ENCODE measurements around the gene FAM151B. TPM values are rescaled to one million over a fixed set of nuclear protein-coding genes. Genes with fewer than 3 reads are reported as not detected.

The FAM151B gene
- total and polyA plus RNA-seq, 4 donors: 1.1 to 6.5 (median 1.9) TPM

GRCh38 chr5:80565330-80565729 lies 77.4 kb downstream of the FAM151B start:
- Histone ChIP-seq H3K4me3 (no peak overlapping the region), H3K27me3 (ENCODE audit: control insufficient read depth in 3 of 3, insufficient read depth in 3 of 3, low read length in 2 of 3) (peaks cover 3 to 55% (median 26%) of the 10 kb centered on the region in 3 donors), H3K27ac (ENCODE audit: low read depth in 1 of 2, low read length in 1 of 2) (no peak overlapping the region), H3K36me3 (ENCODE audit: control insufficient read depth in 4 of 4, insufficient read depth in 4 of 4, low read length in 4 of 4) (no peaks in the 10 kb centered on the region), H3K4me1 (ENCODE audit: control insufficient read depth in 5 of 5, insufficient read depth in 5 of 5, low read length in 5 of 5) (peaks cover 0 to 10% (median 0%) of the 10 kb centered on the region in 5 donors), H3K9ac (ENCODE audit: insufficient read depth in 1 of 2, low read length in 2 of 2) (no peak overlapping the region), H3K9me3 (ENCODE audit: control insufficient read depth in 4 of 4, insufficient read depth in 3 of 4, low read length in 3 of 4) (peaks cover 0 to 2% (median 0%) of the 10 kb centered on the region in 4 donors)
- WGBS, 2 donors: 78 to 90% methylated on average over 5 of the region's 5 CpGs
- DNase-seq (no peak), ATAC-seq (ENCODE audit: insufficient read depth, low FRiP score) (no peak)
- no peak for TF ChIP-seq CTCF (IDR thresholded peaks at IDR 0.05; ENCODE audit: control extremely low read depth, extremely low read depth)

GRCh38 chr5:80566711-80567259 lies 78.9 kb downstream of the FAM151B start:
- H3K27ac ChIP-seq (ENCODE audit: low read depth in 1 of 2, low read length in 1 of 2): no peak overlapping the region
- ATAC-seq (ENCODE audit: insufficient read depth, low FRiP score) (no peak), DNase-seq (no peak)
- H3K27me3 ChIP-seq (ENCODE audit: control insufficient read depth in 3 of 3, insufficient read depth in 3 of 3, low read length in 2 of 3): peaks cover 12 to 60% (median 41%) of the 10 kb centered on the region in 3 donors
- H3K4me1 ChIP-seq (ENCODE audit: control insufficient read depth in 5 of 5, insufficient read depth in 5 of 5, low read length in 5 of 5): peaks cover 0 to 13% (median 0%) of the 10 kb centered on the region in 5 donors
- H3K9ac ChIP-seq (ENCODE audit: insufficient read depth in 1 of 2, low read length in 2 of 2): no peak overlapping the region
- no peak for TF ChIP-seq CTCF (IDR thresholded peaks at IDR 0.05; ENCODE audit: control extremely low read depth, extremely low read depth)
- H3K9me3 ChIP-seq (ENCODE audit: control insufficient read depth in 4 of 4, insufficient read depth in 3 of 4, low read length in 3 of 4): peaks cover 0 to 4% (median 0%) of the 10 kb centered on the region in 4 donors
- H3K36me3 ChIP-seq (ENCODE audit: control insufficient read depth in 4 of 4, insufficient read depth in 4 of 4, low read length in 4 of 4): no peaks in the 10 kb centered on the region
- WGBS, 2 donors: 79 to 80% methylated on average over 5 of the region's 5 CpGs
- no peak overlapping the region for H3K4me3 ChIP-seq

- Histone ChIP-seq H3K27me3 (ENCODE audit: control insufficient read depth in 3 of 3, insufficient read depth in 3 of 3, low read length in 2 of 3) (peaks cover 13 to 66% (median 48%) of the 10 kb centered on the region in 3 donors), H3K4me1 (ENCODE audit: control insufficient read depth in 5 of 5, insufficient read depth in 5 of 5, low read length in 5 of 5) (peaks cover 0 to 13% (median 0%) of the 10 kb centered on the region in 5 donors), H3K4me3 (no peak overlapping the region), H3K36me3 (ENCODE audit: control insufficient read depth in 4 of 4, insufficient read depth in 4 of 4, low read length in 4 of 4) (no peaks in the 10 kb centered on the region), H3K27ac (ENCODE audit: low read depth in 1 of 2, low read length in 1 of 2) (no peak overlapping the region), H3K9ac (ENCODE audit: insufficient read depth in 1 of 2, low read length in 2 of 2) (no peak overlapping the region), H3K9me3 (ENCODE audit: control insufficient read depth in 4 of 4, insufficient read depth in 3 of 4, low read length in 3 of 4) (peaks cover 0 to 7% (median 0%) of the 10 kb centered on the region in 4 donors)
- 66 to 70% methylated on average over 6 of the region's 6 CpGs for WGBS, 2 donors
- no peak for DNase-seq
- TF ChIP-seq CTCF (IDR thresholded peaks at IDR 0.05; ENCODE audit: control extremely low read depth, extremely low read depth): no peak
- no peak for ATAC-seq (ENCODE audit: insufficient read depth, low FRiP score)
These were observed 80.4 kb downstream of the FAM151B start for GRCh38 chr5:80568251-80568650.

All from lung (tissue), 12 donors.